ENCODE measurements around the gene RUBCNL.
"Not testable (repeated sequence)": the region's sequence is repeated elsewhere in the genome, so short reads cannot be mapped to it uniquely, and the experiment has no call there.

RUBCNL gene
- 0 to 0.39 (median 0.14) reads per million in 4 donors for total RNA-seq

- peak in 1 of 5 donors; percentile 18 for DNase-seq
These were observed at the start of gene RUBCNL for GRCh38 chr13:46387064-46387851. RUBCNL (minus strand) TSS chr13:46387252; CDS start chr13:46372475, 14,777 bp downstream.

- not testable (repeated sequence) for DNase-seq
These were observed 42.5 kb upstream of the RUBCNL start for GRCh38 chr13:46429558-46429957.

- no peak for DNase-seq
These were observed 18.4 kb upstream of the RUBCNL start for GRCh38 chr13:46405457-46405856.

GRCh38 chr13:46404733-46405100 is 17.7 kb upstream of the RUBCNL start:
- no peak for DNase-seq

GRCh38 chr13:46403851-46404732 is 17.0 kb upstream of the RUBCNL start:
- DNase-seq = peak in 1 of 5 donors; percentile 14

GRCh38 chr13:46402178-46402577 is 15.1 kb upstream of the RUBCNL start:
- no peak for DNase-seq

- DNase-seq = no peak
These were observed 14.4 kb upstream of the RUBCNL start for GRCh38 chr13:46401432-46401831.

GRCh38 chr13:46396341-46396740 is 9.3 kb upstream of the RUBCNL start:
- no peak for DNase-seq

- peak in 1 of 5 donors; percentile 30 for DNase-seq
These were observed 5.9 kb upstream of the RUBCNL start for GRCh38 chr13:46392967-46393366.

GRCh38 chr13:46389457-46390451 is 2.7 kb upstream of the RUBCNL start:
- DNase-seq = peak in 1 of 5 donors; percentile 47

GRCh38 chr13:46388846-46389245 is 1.8 kb upstream of the RUBCNL start:
- DNase-seq = no peak

GRCh38 chr13:46388308-46388707 is 1.3 kb upstream of the RUBCNL start:
- DNase-seq = no peak

- no peak for DNase-seq
These were observed 524 bp downstream of the RUBCNL start for GRCh38 chr13:46386392-46387063.

- no peak for DNase-seq
These were observed 1.1 kb downstream of the RUBCNL start for GRCh38 chr13:46385946-46386345.

GRCh38 chr13:46383383-46383782 is 3.7 kb downstream of the RUBCNL start:
- no peak for DNase-seq

GRCh38 chr13:46382224-46382623 is 4.8 kb downstream of the RUBCNL start:
- no peak for DNase-seq

- no peak for DNase-seq
These were observed 6.8 kb downstream of the RUBCNL start for GRCh38 chr13:46380242-46380641.

- DNase-seq = no peak
These were observed 7.4 kb downstream of the RUBCNL start for GRCh38 chr13:46379611-46380010.

GRCh38 chr13:46378411-46378810 is 8.6 kb downstream of the RUBCNL start:
- no peak for DNase-seq

- DNase-seq = no peak
These were observed 9.5 kb downstream of the RUBCNL start for GRCh38 chr13:46377554-46377953.

GRCh38 chr13:46374710-46375109 is 12.3 kb downstream of the RUBCNL start:
- DNase-seq = no peak

GRCh38 chr13:46373623-46374022 is 13.4 kb downstream of the RUBCNL start:
- DNase-seq = no peak
